ENCODE measurements around the gene SLC9A5. TPM values are rescaled to one million over a fixed set of nuclear protein-coding genes. Genes with fewer than 3 reads are reported as not detected.

SLC9A5 gene
- total and polyA plus RNA-seq, 9 of the 15 experiments (the other 6 are each of a cell fraction or from before 2014, with no cell fraction given), result 0.06 to 3.1 (median 1.2) TPM

- TF ChIP-seq RAD21 (CRISPR knock-in tag; conservative IDR thresholded peaks at IDR 0.05 in 1 of 2, IDR thresholded peaks at IDR 0.05 in 1 of 2), result no peak
These were observed 49.5 kb downstream of the SLC9A5 start (continued) for GRCh38 chr16:67298277-67298676.

- no peak overlapping the region for H3K9ac ChIP-seq (ENCODE audit: insufficient read depth in 1 of 2, low read depth in 2 of 2, low read length in 2 of 2)
- WGBS (ENCODE audit: insufficient coverage, low coverage, missing lambda C conversion rate), result 17% methylated on average over 15 of the region's 15 CpGs
- ChIA-PET POLR2A (no interaction called here), CTCF (ENCODE audit: low intra/inter-chr PET ratio) (interaction anchor here (0.6 kb wide), 1 partner anchor 747 kb away, joined by 3 read pairs; no protein-coding TSS in a partner anchor)
- intact Hi-C loops (cut with micrococcal nuclease) (no loop called here), in situ Hi-C loops (cut with MboI) (no loop called here)
- no peaks in the 10 kb centered on the region for H4K20me1 ChIP-seq (replicated peaks; ENCODE audit: control insufficient read depth, insufficient read depth, low read length)
- no peak overlapping the region for H3K4me3 ChIP-seq
- H3K36me3 ChIP-seq (ENCODE audit: control insufficient read depth, insufficient read depth, low read length), result no peaks in the 10 kb centered on the region
- TF ChIP-seq GABPB2 (CRISPR knock-in tag; conservative IDR thresholded peaks at IDR 0.05) (no peak), DNMT1 (IDR thresholded peaks at IDR 0.05) (no peak), ZNF175 (CRISPR knock-in tag; IDR thresholded peaks at IDR 0.05; ENCODE audit: low read depth) (no peak), RUNX1 (IDR thresholded peaks at IDR 0.05; ENCODE audit: low read depth) (no peak), KLF6 (CRISPR knock-in tag; IDR thresholded peaks at IDR 0.05; ENCODE audit: borderline replicate concordance) (no peak), POLR3G (IDR thresholded peaks at IDR 0.05; ENCODE audit: extremely low read depth, insufficient read length, insufficient replicate concordance) (no peak), RBM34 (IDR thresholded peaks at IDR 0.05; ENCODE audit: borderline replicate concordance, insufficient read depth, low read length) (no peak), ATF1 (CRISPR knock-in tag; IDR thresholded peaks at IDR 0.05) (no peak), ATF1 (tag; IDR thresholded peaks at IDR 0.05) (no peak), ZBTB7A (IDR thresholded peaks at IDR 0.05; ENCODE audit: borderline replicate concordance, control insufficient read depth, low read depth, low read length) (no peak)
- no peaks in the 10 kb centered on the region for H3K9me1 ChIP-seq (ENCODE audit: control insufficient read depth, insufficient read depth, low read length)
- no peak for DNase-seq (ENCODE audit: extremely low read depth in 1 of 4, low spot score in 3 of 4)
- no TSS peak for BruUV-seq (replicated peaks)
- H3K79me2 ChIP-seq (ENCODE audit: control insufficient read depth, insufficient read depth, low read length), result no peaks in the 10 kb centered on the region
- peaks cover 21 to 31% of the 10 kb centered on the region in 2 experiments for H3K27me3 ChIP-seq (ENCODE audit: control insufficient read depth in 2 of 2, insufficient read depth in 2 of 2, low read length in 2 of 2)
- H2AFZ ChIP-seq (ENCODE audit: low read depth, low read length), result no peak overlapping the region
- FAIRE-seq, result no peak
- H3K4me2 ChIP-seq (ENCODE audit: insufficient read depth, low read length), result no peak overlapping the region
- H3K9me3 ChIP-seq (replicated peaks; ENCODE audit: control insufficient read depth, insufficient read depth, low read depth, low read length), result no peaks in the 10 kb centered on the region
- ATAC-seq, result no peak
- H3K4me1 ChIP-seq (replicated peaks in 1 of 2; ENCODE audit: control insufficient read depth in 2 of 2, insufficient read depth in 2 of 2, low read length in 2 of 2), result 0 out of 5 replicates have a peak, but pooled peaks cover 0 to 10% of the 10 kb centered on the region in 2 experiments
- H3K27ac ChIP-seq (ENCODE audit: extremely low read depth, low read depth, low read length), result no peak overlapping the region
These were observed 50.5 kb downstream of the SLC9A5 start for GRCh38 chr16:67299269-67299668.

Data from K562 (cell line).